Dedifferentiated amniotic fluid mesenchymal stem cell (primary cell): ENCODE data around the gene DNAH12.
"Not testable (repeated sequence)": the region's sequence is repeated elsewhere in the genome, so short reads cannot be mapped to it uniquely, and the experiment has no call there.

ENCODE experiments used
- DNase-seq: peaks from one replicate; pipeline ENCODE4 v3.0.0-alpha.2; 2016; ENCODE audit errors: extremely low spot score

DNAH12 gene

GRCh38 chr3:57309769-57310360 is 234.3 kb downstream of the DNAH12 start:
- DNase-seq, result no peak

GRCh38 chr3:57303520-57303919 is 240.6 kb downstream of the DNAH12 start:
- DNase-seq, result not testable (repeated sequence)

- DNase-seq, result no peak
These were observed 246.1 kb downstream of the DNAH12 start for GRCh38 chr3:57298041-57298440.

- no peak for DNase-seq
These were observed 251.1 kb downstream of the DNAH12 start for GRCh38 chr3:57292897-57293526.

- no peak for DNase-seq
These were observed 251.8 kb downstream of the DNAH12 start, which contains the start of gene ASB14 for GRCh38 chr3:57292159-57292896. Gene ASB14 (minus strand): TSS chr3:57292685. CDS start chr3:57292033, 652 bp downstream.

GRCh38 chr3:57288403-57288802 is 255.7 kb downstream of the DNAH12 start:
- no peak for DNase-seq

GRCh38 chr3:57287205-57287604 is 256.9 kb downstream of the DNAH12 start:
- DNase-seq, result no peak

GRCh38 chr3:57283334-57283733 is 260.8 kb downstream of the DNAH12 start:
- DNase-seq, result no peak

- DNase-seq, result no peak
These were observed 262.4 kb downstream of the DNAH12 start for GRCh38 chr3:57281715-57282114.

GRCh38 chr3:57279685-57280084 is 264.5 kb downstream of the DNAH12 start:
- DNase-seq, result no peak

GRCh38 chr3:57278237-57278636 is 265.9 kb downstream of the DNAH12 start:
- DNase-seq, result no peak

- no peak for DNase-seq
These were observed 268.8 kb downstream of the DNAH12 start for GRCh38 chr3:57275393-57275792.

GRCh38 chr3:57274845-57275244 is 269.3 kb downstream of the DNAH12 start:
- no peak for DNase-seq

GRCh38 chr3:57268416-57268815 is 275.7 kb downstream of the DNAH12 start:
- no peak for DNase-seq

GRCh38 chr3:57261929-57262328 is 282.2 kb downstream of the DNAH12 start:
- no peak for DNase-seq

- no peak for DNase-seq
These were observed 283.0 kb downstream of the DNAH12 start for GRCh38 chr3:57261119-57261518.

GRCh38 chr3:57257678-57258077 is 286.5 kb downstream of the DNAH12 start:
- no peak for DNase-seq

GRCh38 chr3:57256844-57257243 is 287.3 kb downstream of the DNAH12 start:
- no peak for DNase-seq

- DNase-seq, result no peak
These were observed 291.7 kb downstream of the DNAH12 start for GRCh38 chr3:57252404-57252803.

GRCh38 chr3:57244946-57245345 is 299.2 kb downstream of the DNAH12 start:
- DNase-seq, result no peak
